Activated CD8-positive, alpha-beta memory T cell treated with anti-CD3 and anti-CD28 coated beads for 24 hours (primary cell): ENCODE measurements around the gene CYP4F22.
A peak's percentile ranks its signal among the peaks of the same experiment; 100 is the strongest.

ENCODE experiments used
- DNase-seq: peaks from one replicate; pipeline ENCODE4 v3.0.0-alpha.2; 2020

The CYP4F22 gene

DNA sequence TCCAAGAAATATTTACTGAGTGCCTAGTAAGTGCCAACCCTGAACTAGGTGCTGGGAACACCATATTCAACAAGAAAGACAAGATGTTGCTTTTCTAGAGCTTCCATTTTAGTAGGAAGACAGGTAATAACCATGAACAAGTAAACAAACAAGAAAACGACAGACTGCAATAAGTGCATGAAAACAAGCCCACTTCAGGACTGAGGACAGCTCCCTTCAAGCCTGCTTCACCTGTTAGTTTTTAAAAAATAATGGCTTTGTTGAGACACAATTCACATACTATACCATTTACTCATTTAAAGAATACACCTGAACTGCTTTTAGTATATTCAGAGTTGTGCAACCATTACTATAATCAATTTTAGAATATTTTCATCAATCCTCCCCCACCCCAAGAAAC, 30.4 kb downstream of the CYP4F22 start:
- no peak for DNase-seq

DNA sequence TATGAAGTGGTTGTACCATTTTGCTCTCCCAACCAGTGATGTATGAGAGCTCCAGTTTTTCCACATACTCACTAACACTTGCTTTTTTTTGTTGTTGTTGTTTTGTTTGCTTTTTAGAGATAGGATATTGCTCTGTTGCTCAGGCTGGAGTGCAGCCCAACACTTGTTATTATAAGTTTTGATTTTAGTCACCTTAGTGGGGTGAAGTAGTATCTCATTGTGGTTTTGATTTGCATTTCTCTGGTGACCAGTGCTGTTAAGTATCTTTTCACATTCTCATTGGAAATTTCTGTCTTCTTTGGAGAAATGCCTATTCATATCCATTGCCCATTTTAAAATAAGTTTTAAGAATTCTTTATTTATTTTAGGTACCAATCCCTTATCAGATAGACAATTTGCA, 31.3 kb downstream of the CYP4F22 start:
- no peak for DNase-seq

DNA sequence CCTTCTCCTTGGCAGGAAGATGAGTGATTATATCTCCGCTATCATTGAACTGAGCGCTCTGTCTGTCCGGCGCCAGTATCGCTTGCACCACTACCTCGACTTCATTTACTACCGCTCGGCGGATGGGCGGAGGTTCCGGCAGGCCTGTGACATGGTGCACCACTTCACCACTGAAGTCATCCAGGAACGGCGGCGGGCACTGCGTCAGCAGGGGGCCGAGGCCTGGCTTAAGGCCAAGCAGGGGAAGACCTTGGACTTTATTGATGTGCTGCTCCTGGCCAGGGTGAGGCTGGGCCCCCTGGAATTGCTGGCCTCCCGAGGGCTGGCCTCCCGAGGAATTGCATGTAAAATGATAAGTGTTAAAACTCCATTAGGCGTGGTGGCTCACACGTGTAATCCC, 32.1 kb downstream of the CYP4F22 start:
- no peak for DNase-seq

DNA sequence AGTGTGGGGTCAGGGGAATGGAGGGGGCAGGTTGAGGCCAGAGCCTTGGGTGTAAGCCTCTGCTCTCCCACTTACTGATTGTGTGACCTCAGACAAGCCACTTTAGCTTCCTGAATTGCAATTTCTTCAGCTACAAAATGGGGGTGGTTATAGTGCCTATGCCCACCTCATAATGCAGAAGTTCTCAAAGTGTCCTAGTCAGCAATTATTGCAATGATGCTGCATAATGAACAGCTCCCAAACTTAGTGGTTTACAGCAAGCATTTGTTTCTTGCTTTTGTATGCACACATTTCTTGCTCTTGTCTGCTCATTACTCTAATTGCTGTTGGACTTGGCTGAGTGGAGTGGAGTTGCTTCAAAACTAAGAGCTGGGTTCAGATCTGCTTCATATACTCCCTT, 36.0 kb downstream of the CYP4F22 start:
- no peak for DNase-seq

DNA sequence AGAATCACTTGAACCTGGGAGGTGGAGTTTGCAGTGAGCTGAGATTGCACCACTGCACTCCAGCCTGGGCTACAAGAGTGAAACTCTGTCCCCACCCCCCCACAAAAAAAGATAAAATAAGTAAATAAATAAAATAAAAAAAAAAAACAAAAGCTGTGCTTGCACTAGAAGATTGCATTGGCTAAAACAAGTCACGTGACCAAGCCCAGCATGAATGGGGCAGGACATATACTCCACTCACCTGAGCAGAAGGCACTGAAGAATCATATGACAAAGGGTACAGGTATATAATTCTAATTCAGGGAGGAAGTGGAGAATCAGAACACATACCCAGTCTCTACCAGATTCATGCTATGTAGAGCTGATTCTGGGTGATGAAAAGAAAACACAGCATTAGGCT, 36.6 kb downstream of the CYP4F22 start:
- no peak for DNase-seq

DNA sequence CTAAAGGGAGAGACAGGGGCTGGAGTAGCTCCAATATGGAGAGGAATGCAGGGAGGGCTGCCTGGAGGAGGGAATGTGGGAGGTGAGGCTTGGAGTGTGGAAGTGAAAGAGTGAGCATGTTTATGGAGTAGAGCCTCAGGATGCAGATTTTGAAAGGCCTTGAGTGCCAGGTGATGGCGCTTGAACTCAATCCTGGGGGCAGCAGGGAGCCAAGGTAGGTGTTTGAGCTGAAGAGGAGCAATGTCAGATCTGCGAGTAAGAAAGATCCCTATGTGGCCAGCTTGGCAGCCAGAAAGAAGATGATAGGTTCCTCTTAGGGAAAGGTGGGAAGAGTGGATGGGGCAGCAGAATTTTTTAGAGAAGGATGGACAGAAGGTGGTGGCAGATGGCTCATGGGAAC, 40.3 kb downstream of the CYP4F22 start:
- no peak for DNase-seq

DNA sequence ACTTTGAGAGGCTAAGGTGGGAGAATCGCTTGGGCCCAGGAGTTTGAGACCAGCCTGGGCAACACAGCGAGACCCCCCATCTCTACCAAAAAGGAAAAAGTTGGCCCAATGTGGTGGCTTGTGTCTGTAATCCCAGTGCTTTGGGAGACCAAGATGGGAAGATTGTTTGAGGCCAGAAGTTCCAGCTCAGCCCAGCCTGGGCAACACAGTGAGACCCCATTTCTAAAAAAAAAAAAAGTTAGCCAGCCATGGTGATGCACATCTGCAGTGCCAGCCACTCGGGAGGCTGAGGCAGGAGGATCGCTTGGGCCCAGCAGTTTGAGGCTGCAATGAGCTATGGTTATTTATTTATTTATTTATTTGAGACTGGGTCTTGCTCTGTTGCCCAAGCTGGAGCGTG, 41.3 kb downstream of the CYP4F22 start:
- no peak for DNase-seq

DNA sequence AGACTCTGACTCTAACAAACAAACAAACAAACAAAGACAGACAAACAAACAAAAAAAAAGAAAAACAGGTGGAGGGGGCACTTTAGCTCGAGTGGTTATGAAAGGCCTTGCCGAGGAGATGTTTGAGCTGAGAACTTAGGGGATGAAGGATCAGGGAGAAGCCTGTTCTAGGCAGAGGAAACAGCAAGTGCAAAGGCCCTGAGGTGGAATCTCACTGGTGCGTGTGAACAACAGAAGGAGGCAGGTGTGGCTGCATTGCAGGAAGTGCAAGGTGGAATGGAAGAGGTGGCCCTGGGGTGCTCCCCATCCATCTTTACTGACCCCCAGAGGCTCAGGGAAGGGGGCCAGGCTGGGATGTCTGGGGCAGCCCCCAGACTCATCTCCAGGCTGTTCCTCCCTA, 41.9 kb downstream of the CYP4F22 start:
- DNase-seq = no peak

DNA sequence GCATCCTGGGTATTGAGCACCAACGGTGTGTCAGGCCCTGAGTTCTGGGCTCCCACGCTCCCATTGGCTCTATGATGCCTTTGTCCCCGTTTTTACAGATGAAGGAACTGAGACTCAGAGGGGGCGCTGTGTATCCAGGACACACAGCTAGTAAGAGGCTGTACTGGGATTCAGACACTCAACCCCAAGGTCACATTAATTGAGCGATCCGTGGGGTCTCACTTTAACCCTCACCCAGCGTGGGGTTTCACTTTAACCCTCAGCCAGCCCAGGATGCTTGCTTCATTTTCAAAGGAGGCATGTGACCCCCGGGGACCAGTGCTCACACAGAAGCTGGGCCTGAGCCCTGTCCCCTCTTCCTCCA, 42.6 kb downstream of the CYP4F22 start:
- DNase-seq = no peak

DNA sequence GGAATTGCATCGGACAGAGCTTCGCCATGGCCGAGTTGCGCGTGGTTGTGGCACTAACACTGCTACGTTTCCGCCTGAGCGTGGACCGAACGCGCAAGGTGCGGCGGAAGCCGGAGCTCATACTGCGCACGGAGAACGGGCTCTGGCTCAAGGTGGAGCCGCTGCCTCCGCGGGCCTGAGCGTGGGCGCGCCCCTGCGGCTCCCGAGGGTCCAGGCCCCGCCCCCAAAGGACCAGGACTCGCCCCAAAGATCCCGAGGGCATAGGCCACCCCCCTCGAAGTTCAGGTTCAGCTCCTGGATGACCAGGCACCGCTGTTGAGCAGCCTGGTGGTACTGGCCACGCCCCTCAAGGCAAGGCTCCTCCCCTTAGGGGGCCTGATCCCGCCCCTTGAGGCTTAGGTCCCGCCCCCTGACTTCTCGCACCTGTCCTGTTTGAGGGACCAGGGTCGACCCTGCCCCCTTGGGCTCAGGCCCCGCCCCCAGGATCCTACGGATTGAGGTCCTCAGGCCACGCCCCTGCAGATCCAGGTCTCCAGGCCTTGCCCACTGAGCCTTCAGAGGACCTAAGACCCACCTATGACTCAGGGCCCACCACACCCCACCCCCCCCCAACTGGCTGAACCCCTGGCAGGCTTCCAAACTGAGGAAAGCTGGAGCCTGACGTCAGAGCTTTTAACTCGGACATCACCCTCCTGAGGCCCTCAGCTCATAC, 43.1 kb downstream of the CYP4F22 start:
- peak; percentile 90 for DNase-seq

DNA sequence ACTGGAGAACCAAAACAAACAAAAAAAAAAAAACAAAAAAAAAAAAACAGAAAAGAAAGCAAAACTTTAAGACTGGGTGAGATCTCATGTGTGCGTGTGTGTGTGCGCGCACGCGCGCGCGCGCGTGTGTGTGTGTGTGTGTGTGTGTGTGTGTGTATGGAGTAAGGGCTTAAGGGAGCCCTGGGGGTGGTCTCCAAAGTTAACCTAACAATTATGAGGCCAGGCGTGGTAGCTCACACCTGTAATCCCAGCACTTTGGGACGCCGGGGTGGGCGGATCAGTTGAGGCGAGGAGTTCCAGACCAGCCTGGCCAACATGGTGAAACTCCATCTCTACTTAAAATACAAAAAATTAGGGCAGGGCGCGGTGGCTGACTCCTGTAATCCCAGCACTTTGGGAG, 46.7 kb downstream of the CYP4F22 start:
- DNase-seq = no peak

DNA sequence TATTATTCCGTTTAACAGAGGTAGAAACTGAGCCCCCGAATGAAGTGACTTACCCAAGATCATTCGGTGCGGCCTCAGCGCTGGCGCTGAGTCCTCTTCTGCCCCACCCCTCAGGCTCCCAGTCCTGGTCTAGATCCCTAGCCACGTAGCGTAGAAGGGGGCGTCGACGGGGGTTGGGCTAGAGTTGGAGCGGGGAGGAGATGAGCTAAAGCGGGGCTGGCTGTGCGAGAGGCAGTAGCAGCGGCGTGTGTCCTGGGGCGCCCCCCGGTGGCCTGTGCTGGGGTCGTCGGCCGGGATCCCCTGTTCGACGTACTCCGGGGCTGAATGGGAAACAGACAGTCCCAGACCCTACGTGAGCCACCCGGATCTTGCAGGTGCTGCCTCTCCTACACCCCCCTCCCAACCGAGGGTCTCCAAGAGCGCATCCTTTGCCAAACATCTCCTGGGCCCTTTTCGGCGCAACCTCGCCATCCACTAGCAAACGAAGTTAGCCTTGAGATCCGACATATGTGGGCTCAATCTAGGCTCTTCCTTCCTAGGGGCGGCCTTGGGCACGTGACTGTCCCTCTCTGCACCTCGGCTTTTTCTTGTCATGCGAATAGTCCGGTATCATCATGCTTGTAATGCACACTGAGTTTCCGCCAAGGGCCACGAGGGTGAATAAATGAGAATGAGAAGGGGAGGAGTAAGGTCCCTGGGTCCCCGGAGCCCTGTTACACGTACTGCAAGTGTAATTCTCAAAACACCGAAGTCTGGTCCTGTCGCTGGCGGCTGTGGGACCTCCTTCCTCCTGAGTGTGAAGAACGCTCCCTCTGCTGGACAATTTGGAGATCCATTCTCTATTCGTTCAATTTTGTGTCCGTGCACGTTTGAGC, 47.7 kb downstream of the CYP4F22 start:
- peak; percentile 100 for DNase-seq

DNA sequence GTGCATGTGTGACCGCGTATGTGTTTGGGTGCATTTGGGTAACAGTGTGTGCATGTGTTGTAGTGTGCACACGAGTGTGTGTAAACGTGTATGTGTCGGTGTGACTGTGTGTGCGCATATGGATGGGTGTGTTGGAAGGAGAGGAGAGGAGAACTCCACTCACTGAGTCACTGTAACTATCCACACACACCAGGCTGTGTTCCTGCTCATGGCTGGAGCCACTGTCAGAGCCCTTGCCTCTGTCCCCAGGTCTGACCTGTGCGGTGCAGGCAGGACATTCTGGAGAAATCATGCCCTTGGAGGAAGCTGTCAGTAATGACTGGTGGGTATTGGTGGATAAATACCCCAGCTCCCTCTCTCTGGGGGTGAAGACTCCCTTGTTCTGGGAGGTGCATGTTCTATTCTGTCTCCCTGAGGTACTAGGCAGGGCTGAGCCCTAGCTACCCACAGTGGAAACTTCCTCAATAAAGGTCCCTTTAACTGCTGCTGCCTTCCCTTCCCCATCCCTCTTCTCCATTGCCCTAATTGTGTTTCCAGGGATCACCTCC, 48.4 kb downstream of the CYP4F22 start:
- DNase-seq = no peak

DNA sequence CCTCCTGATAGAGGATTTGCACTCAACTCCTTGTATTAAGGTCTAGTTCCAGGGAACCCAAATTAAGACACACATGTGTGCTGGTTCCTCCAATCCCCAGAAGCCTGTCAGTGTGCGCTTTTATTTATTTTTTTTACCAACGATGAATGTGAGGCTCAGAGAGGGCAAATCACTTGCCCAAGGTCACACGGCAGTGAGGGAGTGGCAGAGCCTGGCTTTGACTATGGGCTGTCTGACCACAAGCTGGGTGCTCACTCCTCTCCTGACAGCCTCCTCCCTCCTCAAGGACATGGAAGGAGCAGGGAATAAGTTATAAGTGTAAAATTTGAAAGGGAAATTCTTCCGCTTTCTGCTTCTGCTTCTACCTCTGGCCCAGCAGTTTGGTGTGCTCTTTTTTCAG, 48.9 kb downstream of the CYP4F22 start:
- DNase-seq = no peak

DNA sequence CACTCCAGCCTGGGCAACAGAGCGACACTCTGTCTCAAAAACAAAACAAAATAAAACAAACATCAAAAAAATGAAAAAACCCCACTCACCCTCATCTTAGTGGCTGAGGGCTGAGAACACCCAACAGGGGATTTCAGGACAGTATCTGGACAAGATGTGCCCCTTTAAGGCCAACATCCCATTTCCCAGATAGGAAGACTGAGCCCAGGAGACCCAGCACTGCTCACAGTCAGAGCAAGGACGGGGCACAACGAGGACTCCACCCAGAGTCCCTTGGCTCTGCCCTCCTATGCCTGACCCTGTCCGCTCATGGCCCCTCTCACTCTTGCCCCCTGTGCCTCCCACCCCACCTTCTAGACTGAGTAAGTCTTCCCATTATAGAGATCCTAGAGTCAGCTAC, 53.8 kb downstream of the CYP4F22 start:
- DNase-seq = no peak

DNA sequence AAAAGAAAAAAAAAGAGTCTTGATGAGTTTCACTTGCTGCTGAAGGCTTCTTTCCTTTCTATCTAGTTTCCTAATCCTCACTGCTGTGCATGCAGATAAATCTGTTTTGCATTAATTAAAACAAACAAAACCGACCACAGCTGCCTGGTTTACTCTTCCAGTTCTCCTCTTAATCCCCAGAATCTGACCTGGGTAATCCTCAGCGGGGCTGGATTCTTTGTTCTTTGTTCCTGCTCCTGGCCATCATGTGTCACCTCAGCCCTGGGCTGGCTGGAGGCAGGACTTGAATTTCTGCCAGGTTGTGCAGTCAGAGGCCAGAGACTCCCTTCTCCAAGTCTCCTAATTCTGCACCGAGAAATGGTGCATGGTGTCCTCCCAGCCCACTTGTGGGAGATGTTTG, 54.5 kb downstream of the CYP4F22 start:
- DNase-seq = no peak

DNA sequence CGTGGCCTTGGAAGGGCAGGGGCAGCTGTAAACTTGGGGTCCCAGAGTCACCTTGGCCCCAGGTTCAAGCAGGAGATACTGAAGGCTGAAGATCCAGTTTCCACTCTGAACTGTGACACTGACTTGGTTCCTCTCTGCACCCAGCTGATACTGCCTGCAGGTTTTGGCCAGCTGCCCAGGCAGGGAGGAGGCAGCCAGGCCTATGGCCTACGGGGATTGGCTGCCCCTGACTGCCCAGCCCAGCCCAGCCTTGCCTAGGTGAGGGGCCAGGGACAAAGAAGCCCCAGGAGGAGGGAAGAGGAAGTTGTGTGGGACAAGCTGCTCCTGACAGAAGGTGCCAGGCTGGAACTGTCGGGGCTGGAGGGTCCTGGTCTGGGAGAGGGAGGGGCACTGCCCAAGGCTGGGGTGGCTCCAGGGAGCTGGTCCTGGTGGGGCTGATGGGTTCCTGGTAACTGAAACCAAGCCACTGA, 55.0 kb downstream of the CYP4F22 start:
- DNase-seq = no peak

DNA sequence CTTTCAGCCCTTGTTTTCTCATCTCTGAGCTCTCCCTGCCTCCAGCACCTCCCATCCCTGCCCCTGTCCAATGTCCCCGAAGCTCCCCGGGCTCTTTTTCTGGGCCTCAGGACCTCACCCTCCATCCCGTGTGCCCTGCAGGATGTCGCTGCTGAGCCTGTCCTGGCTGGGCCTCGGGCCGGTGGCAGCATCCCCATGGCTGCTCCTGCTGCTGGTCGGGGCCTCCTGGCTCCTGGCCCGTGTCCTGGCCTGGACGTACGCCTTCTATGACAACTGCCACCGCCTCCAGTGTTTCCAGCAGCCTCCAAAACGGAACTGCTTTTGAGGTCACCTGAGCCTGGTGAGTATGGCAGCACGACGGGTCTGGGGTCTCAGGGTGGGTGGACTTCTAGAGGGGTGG, 55.6 kb downstream of the CYP4F22 start:
- DNase-seq = no peak

DNA sequence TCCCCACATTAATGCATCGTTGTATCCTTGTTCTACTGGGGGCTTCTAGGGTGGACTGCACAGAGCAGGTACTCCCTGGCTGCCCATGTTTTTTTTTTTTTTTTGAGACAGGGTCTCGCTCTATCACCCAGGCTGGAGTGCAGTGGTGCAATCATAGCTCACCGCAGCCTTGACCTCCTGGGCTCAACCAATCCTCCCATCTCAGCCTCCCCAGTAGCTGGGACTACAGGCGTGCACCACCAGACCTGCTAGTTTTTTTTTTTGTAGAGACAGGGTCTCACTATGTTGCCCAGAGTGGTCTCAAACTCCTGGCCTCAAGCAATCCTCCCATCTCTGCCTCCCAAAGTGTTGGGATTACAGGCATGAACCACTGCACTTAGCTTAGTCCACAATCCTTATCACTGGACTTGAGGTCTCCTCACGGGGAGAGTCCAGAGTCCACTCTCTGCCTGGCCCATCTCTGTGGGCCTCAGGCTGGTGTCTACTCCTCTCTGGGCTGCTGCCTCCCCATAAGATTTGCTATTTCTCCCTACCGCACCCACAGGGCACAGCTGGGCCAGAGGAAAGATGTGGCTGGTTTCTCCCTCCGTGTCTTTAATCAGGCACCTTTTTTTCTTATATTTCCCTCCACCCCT, 56.3 kb downstream of the CYP4F22 start:
- no peak for DNase-seq

DNA sequence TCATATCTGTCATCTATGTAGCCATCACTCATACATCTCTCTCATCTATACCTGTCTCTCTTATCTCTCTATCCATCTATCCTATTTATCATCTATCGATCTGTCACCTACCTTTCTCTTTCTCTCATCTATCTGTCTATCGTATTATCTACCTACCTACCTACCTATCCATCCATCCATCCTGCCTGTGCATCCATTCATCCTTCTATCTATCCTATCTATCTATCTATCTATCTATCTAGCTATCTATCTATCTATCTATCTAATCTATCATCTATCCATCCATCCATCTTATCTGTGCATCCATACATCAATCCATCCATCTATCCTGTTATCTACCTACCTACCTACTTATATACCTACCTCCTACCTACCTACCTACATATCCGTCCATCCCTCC, 62.1 kb downstream of the CYP4F22 start:
- no peak for DNase-seq

DNA sequence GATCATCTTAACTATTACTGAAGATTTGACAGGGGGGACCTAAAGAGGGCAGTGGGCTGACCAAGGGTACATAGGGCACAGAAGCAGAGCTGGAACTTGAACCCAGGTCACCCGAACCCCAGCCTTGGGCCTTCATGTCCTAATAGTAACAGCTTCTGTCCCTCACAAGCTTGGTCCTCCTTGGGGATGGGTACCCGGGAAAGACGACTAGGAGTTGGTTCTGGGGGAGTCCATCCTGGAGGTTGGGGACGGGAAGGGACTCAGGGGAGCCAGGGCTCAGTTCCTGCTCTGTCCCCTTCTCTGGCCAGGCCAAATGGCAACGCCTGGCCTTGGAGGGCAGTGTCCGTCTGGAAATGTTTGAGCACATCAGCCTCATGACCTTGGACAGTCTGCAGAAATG, 67.1 kb downstream of the CYP4F22 start:
- no peak for DNase-seq

DNA sequence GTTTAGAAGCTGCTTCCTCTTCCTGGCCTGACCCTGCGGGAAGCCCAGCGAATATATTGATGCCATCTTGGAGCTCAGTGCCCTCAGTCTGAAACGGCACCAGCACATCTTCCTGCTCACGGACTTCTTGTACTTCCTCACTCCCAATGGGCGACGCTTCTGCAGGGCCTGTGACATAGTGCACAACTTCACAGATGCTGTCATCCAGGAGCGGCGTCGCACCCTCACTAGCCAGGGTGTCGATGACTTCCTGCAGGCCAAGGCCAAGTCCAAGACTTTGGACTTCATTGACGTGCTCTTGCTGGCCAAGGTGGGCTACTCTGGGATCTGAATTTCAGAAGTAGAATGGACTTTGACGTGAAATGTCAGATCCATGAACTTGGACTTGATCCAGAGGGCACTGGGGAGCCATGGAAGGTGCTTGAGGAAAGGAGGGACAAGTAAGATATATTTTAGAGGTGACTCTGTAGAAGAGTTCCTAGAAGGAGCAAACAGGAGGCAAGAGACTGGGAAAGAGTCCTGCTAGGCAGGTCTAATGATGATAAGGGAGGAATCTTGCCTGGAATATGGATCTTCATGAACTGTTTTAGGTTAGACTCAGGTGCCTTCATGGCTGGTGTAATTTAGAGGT, 68.3 kb downstream of the CYP4F22 start:
- DNase-seq = no peak

DNA sequence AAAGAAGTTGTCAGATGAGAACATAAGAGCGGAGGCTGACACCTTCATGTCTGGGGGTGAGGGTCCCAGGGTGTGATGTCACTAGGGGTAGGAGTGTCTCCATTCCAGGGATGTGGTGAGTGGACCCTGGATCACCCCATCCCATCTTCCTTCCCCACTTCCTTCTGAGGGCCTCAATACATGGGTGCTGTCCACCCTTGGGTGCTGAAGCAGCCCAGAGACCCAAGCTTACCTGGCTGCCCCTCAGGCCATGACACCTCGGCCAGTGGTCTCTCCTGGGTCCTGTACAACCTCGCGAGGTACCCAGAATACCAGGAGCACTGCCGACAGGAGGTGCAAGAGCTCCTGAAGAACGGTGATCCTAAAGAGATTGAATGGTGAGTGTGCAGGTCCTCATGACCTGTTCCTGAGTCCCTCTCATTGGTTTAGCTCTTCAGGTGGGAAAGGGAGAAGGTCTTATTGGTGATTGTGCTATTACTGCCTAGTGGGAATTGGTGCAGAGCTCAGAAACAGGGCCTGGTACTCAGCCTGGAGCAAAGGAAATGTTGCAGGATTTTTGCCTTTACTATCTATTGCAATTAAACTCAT, 69.0 kb downstream of the CYP4F22 start:
- DNase-seq = peak; percentile 7
